Endometrial microvascular endothelial cells (primary cell): ENCODE results near the gene NCF1. TPM values are rescaled to one million over a fixed set of nuclear protein-coding genes. Genes with fewer than 3 reads are reported as not detected.
"Not testable (repeated sequence)": the region's sequence is repeated elsewhere in the genome, so short reads cannot be mapped to it uniquely, and the experiment has no call there.

Experiments used
- in situ Hi-C: cut with HindIII; loops from 2 replicates; pipeline ENCODE4 v1.10.0; 2017; ENCODE audit warnings: low sequenced_read_pairs, low pct_unique_long_range_greater_than_20kb; ENCODE audit errors: inconsistent ontology term
- total RNA-seq: library from RNA; depleted of rRNA; stranded (reverse); fragments of >200 nt; gene quantifications from one replicate; pipeline ENCODE4 v1.2.3, GENCODE V29; 2015; ENCODE audit errors: inconsistent ontology term

The NCF1 gene
- not detected for total RNA-seq

DNA sequence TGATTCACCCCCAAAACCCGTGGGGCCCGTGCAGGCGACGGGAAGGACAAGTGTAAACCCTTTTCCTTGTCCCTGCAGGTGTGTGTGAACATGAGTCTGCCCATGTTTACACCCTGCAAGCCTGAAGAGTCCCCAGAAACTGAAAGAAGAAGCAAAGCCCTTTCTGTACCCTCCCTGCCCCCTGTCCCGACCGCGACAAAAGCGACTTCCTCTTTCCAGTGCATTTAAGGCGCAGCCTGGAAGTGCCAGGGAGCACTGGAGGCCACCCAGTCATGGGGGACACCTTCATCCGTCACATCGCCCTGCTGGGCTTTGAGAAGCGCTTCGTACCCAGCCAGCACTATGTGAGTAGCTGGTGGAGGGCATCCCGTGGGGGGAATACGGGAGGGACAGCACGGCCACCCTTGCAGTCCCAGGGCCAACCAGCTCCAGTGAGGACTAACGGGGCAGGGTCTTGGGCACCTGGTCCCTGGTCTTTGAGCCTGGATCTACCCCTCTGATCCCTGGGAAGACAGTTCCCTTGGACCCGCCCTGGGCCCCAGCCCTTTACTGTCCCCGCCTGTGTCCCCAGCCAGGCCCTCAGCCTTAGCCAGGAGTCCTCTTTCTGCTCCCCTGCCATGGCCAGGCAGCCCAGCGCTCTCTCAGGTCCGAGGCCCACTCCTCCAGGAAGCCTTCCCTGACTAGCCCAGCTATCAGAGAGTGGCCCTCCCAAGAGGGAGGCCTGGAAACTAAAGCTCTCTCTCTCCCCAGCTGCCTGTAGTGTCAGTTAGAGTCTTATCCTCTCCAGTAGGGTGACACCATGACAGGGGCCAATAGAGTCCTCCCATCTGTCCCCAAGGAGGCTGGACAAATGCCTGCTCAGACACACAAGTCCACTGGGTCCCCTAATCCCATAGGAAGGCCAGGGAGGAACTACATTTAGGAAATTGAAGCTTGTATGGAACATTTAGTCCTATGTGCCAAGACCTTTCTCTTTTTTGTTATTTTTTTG is at the start of gene NCF1:
Gene NCF1, plus strand, starts transcription at position 252 of the 991 bp plus-strand sequence. Its CDS starts 21 bp downstream, at position 273.
- in situ Hi-C loops: not testable (repeated sequence)

DNA sequence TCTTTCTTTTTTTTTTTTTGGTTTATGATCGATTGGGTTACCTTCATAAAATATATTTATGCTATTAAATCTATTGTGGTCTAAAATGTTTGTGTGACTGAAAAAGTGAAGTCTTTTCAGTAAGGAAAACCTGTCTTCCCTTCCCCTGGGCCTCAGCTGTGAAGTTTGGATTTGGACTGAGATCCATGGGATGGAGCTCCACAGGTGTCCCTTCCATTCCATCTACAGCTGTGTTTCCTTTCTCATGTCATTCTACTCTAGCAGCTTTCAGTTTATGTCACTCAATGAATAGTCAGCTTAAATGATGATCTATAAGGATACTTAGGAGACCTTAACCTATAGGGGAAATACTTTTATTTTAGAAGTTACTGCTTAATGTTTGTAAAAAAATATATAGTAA is 48.0 kb upstream of the NCF1 start:
- in situ Hi-C loops: no loop called here

DNA sequence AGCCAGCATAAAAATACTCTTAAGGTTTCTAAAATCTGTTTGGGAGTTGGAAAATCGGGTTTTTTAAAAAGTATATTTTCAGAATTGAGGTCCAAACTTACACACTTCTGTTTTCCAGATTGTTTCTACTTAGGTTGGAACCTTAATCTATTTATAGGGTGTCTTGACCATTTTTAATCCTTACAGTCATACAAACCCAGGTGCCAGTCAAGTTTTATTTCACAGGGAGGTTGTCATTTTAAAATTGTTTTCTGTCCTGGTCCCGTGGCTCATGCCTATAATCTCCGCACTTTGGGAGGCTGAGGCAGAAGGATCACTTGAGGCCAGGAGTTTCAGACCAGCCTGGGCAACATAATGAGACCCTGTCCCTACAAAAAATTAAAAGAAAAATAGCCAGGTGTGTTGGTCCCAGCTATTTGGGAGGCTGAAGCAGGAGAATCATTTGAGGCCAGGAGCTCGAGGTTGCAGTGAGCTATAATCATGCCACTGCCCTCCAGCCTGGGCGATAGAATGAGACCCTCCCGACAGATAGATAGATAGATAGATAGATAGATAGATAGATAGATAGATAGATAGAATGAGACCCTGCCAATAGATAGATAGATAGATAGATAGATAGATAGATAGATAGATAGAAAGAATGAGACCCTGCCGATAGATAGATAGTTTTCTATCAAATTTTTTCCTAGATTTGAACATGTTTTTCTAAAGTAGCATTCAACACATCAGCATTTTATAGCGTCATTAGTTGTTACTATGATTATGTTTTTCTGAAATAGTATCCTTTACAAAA is 47.3 kb upstream of the NCF1 start:
- in situ Hi-C loops: no loop called here

DNA sequence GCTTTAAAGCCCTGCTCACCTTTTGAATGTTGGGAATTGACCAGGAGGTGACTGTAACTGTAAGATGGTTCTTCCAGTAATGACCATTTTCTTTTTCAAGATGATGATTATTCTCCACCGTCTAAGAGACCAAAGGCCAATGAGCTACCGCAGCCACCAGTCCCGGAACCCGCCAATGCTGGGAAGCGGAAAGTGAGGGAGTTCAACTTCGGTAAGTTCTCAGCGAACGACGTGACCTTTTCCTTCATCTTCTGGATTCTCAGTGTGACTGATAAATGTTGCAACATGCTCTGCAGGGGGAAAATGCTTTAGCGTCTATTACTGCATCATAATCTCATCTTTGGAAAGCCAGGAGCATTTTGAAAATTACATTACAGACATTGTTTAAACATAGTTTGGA is 45.1 kb upstream of the NCF1 start:
- in situ Hi-C loops: not testable (repeated sequence)

DNA sequence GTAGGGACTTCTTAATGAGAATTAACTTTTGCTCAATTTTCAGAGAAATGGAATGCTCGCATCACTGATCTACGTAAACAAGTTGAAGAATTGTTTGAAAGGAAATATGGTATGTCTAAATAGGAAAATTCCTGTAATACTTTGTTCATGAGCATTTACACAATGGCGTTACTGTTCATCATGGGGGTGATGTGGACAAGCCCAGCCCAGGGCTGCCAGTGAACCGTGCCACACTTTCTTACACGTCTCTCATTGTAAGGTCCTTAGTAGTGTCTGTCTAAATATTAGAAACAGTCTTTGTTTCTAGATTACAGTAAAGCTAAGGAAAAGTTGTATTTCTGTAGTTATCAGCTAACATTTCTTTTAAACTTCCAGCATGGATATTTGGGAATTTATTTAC is 43.6 kb upstream of the NCF1 start:
- in situ Hi-C loops: not testable (repeated sequence)

DNA sequence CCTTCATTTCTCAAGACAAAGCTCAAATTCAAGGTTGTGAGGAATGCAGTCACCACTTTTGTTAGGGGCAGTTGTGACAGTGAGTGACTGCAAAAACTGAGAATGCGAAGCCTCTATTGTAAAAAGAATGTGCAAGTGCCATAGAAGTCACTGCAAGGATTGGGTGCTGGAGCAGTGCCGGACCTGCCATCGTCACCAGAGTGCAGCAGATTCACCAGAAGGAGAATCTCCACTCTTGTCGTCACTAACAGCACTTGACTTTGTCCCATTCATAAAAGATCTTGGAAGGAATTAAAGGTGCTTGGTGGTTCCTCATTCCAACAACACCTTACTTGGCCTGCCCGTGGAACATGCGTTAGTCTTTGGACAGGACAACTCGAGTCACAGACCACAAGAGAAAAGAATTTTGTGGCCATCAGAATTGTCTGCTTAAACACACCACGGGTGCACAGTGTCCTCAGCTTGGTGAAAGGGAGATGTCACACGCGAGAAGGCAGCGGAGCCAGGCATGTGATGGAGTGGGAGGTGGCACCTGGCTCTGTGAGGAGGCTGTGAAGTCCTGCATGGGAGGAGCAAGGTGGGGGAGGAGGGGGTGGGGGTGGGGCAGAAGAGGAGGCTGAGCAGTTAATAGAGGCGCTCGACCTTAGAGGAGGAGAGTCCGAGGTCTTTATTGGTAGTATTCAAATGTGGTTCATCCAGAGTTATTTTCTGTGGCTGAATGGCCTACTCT is 33.7 kb upstream of the NCF1 start:
- in situ Hi-C loops: not testable (repeated sequence)

DNA sequence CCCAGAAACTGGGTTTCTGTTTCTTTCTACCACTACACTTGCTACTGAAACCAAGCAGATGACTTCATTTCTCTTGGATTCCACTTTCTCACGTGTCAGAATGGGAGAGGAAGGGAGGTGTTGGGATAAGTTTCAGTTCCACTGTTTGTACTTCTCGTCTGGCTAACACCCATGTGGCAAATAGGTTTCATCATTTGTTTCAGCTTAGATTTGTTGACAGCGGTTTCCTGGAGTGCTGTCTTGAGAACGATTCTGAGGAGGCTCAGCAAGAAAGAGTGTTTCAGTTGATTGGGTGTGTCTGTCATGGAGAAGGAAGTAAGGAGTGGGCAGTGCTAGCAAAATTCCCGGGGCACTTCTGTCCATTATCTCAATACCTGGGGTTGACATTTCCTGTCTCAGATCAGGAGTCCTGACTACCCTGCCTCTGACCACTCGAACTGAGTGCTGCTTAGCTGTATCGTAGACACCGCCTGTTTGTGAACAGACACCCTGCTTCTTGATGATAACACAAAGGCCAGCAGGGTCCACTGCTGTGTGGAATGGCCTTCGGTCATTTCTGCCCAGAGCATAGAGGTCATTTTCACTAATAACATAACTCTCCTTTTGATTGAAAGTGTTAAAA is 29.8 kb upstream of the NCF1 start:
- in situ Hi-C loops: not testable (repeated sequence)

DNA sequence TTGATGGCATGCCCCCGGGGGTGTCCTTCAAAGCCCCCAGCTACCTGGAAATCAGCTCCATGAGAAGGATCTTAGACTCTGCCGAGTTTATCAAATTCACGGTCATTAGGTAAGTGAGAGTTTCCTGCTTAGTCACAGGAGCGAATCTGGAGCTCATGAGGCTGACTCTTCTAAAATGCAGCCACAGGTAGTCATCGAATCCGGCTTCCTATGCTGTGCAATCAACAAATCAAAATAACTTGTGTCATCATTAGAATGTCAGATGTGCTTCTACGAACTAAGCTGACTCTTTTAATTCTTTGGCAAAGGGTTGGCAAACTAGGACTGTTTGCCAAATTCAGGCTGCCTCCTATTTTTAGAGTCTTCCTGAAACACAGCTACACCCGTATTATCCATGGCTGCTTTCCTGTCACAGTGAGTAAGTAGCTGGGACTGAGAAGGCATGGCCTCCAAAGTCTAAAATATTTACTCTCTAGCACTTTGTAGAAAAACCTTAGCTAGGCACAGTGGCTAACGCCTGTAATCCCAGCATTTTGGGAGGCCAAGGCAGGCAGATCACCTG is 19.8 kb upstream of the NCF1 start:
- in situ Hi-C loops: not testable (repeated sequence)

DNA sequence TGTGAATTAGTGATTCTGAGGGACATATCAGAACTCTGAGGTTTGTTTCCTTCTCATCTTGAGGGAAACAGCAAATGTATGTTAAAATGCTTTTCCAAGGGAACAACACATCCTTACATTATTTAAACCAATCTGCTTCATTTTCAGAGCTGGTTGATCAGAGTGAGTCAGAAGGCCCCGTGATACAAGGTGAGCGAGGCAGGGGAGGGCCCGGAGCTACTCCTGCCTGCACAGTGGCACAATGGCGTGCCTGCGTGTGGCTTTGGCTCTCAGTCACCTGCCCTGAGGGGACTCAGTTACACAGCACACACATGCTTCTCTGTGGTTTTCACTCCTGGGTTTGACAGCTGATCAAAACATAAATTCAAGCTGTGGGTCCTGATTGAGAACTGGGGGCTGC is 17.1 kb upstream of the NCF1 start:
- in situ Hi-C loops: not testable (repeated sequence)

DNA sequence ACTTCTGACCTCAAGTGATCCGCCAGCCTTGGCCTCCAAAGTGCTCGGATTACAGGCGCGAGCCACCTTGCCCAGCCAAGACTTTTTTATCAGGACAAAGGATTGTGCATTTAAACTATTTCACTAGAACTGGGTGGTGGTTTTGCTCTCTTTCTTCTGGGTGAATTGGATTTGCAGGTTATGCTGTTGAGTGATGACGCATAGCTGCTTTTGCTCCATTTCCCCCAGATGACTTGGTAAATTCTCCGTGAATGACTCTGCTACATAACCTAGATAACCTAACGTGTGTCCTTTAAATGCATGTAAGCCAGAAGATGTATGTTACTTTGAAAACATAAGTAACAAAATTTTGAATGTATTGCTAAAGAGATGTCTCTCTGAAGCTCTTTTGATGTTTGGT is 15.5 kb upstream of the NCF1 start:
- in situ Hi-C loops: not testable (repeated sequence)

DNA sequence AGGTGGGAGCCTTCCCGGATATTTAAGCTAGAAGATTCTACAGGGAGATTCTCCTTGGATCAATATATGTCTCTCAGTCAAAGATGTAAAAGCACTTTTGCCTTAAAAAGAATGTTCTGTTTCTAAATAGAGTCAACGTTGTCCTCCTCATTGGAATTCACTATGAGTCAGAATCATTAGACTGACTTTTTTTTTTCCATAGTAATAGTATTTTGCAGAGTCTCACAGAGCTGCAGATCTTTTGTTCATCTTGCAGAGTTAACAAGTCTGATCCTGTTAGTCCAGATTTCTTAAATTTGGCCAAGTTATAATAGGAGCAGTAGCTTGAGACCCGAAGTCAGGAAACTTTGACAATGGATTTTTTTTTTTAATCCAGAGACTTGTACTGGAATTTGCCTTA is 14.8 kb upstream of the NCF1 start:
- in situ Hi-C loops: not testable (repeated sequence)

DNA sequence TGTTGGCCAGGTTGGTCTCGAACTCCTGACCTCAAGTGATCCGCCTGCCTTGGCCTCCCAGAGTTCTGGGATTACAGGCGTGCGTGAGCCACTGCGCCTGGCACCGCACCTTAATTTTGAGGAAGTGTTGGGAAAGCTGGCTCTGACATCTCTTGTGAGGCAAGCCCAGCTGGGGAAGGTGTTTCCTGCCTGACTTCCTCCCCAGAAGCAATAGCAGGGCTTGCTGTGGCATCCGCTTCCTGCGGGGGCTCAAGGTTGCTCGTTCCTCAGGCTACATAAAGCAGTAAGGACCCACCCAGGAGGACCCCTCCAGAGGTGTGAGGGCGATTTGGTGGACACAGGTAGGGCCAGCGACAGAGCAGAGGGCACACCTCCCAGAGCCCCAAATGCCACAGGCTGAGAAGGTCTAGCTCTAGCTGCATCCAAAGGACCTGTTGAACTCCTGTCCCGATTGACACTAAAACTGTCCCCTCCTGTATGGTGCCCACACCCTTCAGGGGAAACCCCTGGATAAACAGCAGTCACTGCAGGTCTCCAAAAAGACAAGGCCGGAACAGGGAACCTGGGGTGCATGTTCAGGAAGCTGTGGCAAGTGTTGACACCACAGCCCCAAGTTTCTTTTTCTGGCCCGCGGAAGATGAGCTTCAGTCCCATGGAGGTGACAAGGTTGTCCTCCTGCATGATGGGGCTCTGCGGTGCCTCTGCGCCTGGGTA is 8.4 kb upstream of the NCF1 start:
- in situ Hi-C loops: not testable (repeated sequence)

DNA sequence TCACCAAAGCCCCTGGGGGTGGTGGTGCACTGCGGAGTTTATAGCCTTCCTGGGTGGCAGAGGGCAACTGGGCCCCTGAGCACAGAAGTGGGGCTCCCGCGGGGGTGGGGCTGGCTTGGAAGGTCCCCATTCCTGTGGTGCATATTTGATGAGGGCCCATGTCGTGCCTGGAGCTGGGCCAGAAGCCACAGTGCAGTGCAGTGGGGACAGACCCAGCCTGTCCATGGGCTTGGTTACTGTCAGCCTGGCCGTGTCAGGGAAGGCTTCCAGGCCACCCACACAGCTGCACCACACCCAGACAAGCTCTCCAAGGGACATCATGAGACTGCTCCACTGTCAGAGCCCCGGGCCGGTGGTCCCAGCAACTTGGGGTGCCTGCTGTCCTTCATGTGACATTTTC is 7.3 kb upstream of the NCF1 start:
- in situ Hi-C loops: not testable (repeated sequence)

DNA sequence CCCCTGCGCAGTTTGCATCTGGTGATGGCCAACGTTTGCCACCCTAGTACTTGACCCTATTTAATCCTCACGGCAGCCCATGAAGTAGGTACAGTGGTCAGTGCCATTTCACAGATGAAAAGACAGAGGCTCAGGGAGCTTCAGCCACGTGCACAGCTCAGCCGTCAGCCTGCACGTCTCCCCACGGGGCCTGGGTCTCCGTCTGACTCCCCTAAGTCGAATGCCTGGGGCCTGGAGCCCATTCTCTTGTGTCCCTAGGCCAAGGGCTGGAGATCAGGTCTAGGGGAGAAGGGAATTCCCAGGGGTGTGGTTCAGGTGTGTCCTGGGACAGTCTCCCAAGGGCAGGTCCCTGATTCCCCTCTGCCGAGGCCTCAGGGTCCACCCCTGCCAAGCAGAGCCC is 6.8 kb upstream of the NCF1 start:
- in situ Hi-C loops: not testable (repeated sequence)

DNA sequence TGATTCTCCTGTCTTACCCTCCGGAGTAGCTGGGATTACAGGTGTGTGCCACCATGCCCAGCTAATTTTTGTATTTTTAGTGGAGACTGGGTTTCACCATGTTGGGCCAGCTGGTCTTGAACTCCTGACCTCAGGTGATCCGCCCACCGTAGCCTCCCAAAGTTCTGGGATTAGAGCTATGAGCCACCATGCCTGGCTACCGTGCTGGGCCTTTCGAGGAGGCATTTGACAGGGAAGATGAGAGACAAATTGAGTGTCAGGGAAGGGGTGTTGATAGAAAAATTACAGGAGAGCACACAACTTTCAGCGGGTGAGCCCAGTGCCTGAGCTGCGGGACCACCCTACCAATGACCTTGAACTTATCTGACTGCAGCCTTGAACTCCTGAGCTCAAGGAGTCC is 3.7 kb upstream of the NCF1 start:
- in situ Hi-C loops: not testable (repeated sequence)

DNA sequence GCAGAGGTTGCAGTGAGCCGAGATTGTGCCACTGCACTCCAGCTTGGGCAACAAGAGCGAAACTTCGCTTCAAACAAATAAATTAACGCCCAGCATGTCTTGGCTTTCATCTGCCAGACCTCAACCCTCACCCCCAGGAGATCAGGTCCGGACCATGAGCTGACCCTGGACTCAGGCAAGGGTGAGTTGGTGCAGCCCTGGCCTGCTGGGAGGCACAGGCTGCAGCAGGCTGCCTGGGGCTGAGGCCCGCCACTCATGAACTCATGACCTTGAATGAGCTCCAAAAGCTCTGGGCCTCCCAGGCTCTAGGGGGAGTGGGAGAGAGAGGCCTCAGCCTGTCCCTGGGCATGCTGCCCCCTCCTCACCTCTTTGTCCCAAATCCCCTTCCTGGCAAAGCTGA is 1.7 kb upstream of the NCF1 start:
- in situ Hi-C loops: not testable (repeated sequence)

DNA sequence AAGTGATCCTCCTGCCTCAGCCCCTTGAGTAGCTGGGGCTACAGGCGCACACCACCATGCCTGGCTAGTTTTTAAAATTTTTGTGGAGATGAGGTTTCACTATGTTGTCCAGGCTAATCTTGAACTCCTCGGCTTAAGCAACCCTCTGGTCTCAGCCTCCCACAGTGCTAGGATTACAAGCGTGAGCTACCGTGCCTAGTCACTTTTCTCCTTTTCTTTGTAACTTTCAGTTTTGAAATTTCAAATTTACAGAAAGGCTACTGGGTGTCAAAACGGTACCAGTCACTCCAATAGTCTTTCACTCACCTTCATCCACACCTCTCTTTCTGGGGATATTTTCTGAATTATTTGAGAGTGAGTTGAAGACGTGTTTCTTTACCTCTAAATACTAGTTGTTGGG is 1.3 kb downstream of the NCF1 start:
- in situ Hi-C loops: not testable (repeated sequence)

DNA sequence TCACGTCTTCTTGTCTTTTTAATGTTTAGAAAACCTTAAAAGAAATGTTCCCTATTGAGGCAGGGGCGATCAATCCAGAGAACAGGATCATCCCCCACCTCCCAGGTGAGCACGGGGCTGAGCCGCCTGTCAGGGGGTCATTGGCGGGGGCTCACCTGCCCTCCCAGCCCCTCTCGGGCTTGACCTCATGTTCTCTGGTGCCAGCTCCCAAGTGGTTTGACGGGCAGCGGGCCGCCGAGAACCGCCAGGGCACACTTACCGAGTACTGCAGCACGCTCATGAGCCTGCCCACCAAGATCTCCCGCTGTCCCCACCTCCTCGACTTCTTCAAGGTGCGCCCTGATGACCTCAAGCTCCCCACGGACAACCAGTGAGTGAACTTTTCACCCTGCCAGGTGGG is 5.2 kb downstream of the NCF1 start:
- in situ Hi-C loops: not testable (repeated sequence)
